Measurements from ENCODE around the gene AMHR2. TPM values are rescaled to one million over a fixed set of nuclear protein-coding genes. Genes with fewer than 3 reads are reported as not detected.
"Not testable (repeated sequence)": the region's sequence is repeated elsewhere in the genome, so short reads cannot be mapped to it uniquely, and the experiment has no call there.

AMHR2 gene
- total RNA-seq, 1 donor from 2014 or later, result not detected

DNA sequence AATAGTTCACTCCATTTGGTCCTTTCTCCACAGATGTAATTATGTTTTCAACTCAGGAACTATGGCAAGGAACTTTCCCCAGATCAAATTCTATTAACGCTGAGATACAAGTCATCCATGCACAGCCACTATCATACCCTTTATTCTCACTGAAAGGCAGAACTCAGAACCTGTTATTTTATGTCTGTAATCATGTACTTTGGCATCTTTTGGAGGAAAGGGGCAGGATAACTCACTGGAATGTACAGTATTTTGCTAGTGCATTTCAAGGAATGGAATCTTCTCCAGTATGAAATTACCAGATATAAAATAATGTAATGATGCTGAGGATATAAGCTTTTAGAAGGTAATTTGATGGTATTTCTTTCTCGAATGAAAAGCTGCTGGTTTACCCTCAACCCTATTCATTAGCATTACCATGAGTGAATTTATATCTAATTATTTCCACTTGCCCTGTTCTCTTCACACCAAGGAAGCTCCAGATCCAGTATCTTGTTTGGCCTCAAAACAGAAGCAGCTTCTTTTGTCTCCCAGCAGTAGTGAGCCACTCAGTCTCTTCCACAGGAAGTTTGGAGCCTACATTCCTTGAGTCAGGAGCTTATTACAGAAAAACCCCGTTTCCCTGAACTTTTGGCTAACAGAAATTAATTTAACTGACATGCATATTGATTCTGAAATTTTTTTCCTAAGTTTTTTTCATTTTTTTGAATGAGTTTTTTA lies 10.0 kb upstream of the AMHR2 start:
- no peak for DNase-seq (ENCODE audit: missing footprints)
- no peak for ATAC-seq
- intact Hi-C loops (cut with DNase I), result no loop called here

DNA sequence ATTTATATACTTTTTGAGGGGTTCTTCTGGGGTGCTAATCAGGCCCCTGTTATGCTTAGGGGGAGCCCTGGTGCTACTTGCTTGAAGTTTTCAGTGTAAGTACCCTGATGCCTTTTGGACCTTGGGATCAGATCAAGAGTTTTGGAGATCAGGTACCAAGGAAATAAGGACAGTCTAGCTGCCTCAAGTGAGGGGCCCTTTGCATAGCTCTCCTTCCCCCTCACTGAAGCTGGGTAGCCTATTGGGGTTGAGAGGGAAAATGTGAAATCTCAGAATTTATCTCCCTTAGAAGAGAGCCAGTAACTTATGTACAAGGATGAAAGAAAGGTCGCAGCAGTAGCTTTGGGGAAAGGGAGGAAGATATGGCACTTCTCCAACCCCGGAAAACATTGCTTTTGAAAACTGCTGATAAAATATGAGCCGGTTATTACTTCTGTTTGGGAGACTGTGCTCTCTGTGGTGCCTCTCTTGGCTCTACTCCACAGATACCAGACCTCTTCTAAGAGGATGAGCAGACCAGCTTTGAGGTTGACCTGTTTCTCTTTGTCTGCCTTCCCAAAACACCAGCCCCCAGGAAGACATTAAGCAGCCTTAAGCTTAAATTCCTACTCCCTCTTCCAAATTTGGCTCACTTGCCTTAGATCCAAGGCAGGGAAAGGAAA lies 8.8 kb upstream of the AMHR2 start:
- ATAC-seq, result no peak
- intact Hi-C loops (cut with DNase I), result no loop called here

DNA sequence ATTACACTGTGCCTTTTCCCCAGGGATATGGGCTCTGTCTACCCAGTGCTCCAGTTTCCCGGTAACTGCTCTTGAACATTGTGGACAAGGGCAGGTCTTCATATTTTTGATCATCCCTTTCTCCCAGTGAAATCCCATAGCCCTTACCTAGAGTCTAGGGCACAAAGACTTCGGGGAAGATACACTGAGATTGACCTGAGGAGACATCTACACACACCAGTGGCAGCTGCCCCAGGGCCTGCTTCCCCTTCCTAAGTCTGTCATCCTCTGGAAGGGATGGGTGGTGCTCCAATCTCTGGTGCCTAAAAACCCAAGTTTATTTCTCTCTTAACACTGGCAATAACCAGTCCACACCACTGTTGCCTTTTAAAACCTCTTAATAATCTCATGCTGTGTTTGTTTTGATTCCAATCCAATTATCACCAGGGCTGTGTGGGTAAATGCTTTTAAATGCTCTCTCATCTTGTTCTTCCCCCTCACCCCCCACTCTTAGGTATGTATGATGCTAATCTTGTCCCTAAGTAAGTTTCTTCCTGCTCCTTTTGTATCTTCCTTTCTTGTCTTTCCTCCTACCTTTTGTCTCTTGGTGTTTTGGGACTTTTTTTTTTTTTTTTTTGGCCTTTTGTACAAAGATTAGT lies 7.8 kb upstream of the AMHR2 start:
- DNase-seq (ENCODE audit: missing footprints); intact Hi-C loops (cut with DNase I): not testable (repeated sequence)
- peak; percentile 38 for ATAC-seq

More for the DNA sequence above, 8.8 kb upstream of the AMHR2 start:
- no peak for DNase-seq (ENCODE audit: missing footprints)

- intact Hi-C loops (cut with DNase I); DNase-seq (ENCODE audit: missing footprints); ATAC-seq: not testable (repeated sequence)
These were observed 6.3 kb upstream of the AMHR2 start for GRCh38 chr12:53417291-53417816.

- ATAC-seq (no peak), DNase-seq (ENCODE audit: missing footprints) (no peak)
- intact Hi-C loops (cut with DNase I), result no loop called here
These were observed 5.4 kb upstream of the AMHR2 start for GRCh38 chr12:53418221-53418620.

DNA sequence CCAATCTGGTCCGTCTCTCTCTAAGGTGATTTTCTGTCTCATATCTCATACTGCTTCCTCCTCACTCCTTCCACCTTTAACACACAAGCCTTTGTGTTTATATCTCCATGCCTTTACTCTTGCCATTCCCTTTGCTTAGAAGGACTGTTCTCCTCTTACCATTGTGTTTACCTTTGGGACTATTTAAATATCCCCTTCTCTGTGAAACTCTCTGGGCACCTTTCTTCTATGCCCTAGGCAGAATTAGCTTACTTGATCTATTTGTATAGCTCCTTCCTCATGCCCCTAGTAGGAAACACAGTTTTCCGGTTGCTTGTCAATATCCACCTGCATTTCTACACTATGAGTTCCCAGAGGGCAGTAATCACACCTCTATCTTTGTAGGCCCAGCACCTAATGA lies 3.9 kb upstream of the AMHR2 start:
- intact Hi-C loops (cut with DNase I), result no loop called here
- no peak for DNase-seq (ENCODE audit: missing footprints)
- ATAC-seq, result no peak

DNA sequence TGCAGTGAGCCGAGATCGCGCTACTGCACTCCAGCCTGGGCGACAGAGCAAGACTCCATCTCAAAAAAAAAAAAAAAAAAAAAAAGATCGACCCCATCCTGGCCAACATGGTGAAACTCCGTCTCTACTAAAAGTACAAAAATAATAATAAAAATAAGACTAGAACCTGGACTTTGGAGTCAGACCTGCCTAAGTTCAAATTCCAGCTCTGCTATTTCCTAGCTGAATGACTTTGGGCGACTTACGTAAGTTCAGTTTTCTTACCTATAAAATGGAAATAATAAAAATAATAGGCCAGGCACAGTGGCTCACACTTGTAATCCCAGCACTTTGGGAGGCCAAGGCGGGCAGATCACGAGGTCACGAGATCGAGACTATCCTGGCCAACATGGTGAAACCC lies 1.4 kb upstream of the AMHR2 start:
- DNase-seq (ENCODE audit: missing footprints); ATAC-seq; intact Hi-C loops (cut with DNase I): not testable (repeated sequence)

GRCh38 chr12:53424626-53425514 lies 1.2 kb downstream of the AMHR2 start:
- ATAC-seq (no peak), DNase-seq (ENCODE audit: missing footprints) (no peak)
- intact Hi-C loops (cut with DNase I), result no loop called here

DNA sequence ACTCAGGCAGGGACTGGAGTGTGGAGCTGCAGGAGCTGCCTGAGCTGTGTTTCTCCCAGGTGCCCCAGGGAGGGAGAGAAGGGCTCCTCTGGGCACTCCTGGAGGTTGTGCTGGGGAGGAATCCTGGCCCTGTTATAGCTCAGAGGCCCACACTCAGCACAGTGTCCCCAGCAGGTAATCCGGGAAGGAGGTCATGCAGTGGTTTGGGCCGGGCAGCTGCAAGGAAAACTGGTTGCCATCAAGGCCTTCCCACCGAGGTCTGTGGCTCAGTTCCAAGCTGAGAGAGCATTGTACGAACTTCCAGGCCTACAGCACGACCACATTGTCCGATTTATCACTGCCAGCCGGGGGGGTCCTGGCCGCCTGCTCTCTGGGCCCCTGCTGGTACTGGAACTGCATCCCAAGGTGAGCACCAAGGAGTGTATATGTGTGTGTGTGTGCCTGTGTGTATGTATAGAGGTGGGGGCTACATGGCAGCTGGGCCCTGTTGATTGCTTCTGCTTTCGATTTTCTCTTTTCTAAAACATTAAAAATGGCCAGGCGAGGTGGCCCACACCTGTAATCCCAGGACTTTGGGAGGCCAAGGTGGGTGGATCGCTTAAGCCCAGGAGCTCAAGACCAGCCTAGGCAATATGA lies 2.0 kb downstream of the AMHR2 start:
- DNase-seq (ENCODE audit: missing footprints), result no peak
- intact Hi-C loops (cut with DNase I), result no loop called here
- ATAC-seq, result no peak

DNA sequence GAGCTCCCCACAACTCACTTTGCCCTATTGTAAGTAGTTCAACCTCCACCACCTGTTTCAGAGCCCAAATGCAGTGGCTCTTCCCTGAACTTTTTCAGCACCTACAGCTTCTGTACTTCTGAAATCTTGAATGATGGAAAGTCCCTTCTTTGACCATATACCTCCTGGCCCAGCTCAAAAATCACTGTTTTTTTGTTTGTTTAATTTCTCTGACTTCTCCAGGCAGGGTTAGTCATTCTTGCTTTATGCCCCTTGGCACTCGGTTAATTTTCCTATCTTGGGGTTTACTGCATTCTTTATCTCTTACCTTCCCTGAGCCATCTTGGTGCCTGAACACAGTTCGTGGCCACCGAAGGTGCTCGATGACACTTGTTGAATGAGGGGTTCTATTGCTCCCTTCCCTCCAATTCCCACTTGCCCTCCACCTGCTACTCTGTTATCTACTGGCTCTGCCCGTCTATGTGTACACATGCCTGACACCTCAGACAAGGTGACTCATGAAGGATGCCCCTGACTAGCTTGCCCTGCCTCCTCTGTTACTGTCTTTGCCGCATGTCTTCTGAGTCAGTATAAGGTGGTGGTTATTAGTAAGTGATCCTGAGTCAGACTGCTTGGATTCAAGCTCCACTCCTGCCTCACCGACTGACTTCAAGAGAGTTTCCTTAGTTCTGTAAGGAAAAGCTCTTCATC lies 4.4 kb downstream of the AMHR2 start:
- DNase-seq (ENCODE audit: missing footprints), result no peak
- ATAC-seq, result no peak
- intact Hi-C loops (cut with DNase I), result no loop called here

DNA sequence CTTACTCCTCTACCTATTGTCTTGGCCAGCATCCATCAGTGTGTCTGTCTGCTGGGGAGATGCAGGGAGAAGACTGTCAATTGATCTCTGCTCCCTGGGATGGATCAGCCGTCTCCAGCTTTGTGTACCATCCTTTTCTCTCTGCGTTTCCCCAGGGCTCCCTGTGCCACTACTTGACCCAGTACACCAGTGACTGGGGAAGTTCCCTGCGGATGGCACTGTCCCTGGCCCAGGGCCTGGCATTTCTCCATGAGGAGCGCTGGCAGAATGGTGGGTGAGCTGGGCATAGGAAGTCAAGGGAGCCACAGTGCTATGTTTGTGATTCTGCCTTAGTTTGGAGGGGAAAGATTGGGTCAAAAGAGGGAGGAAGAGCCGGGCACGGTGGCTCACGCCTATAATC lies 5.1 kb downstream of the AMHR2 start:
- intact Hi-C loops (cut with DNase I), result no loop called here
- ATAC-seq (no peak), DNase-seq (ENCODE audit: missing footprints) (no peak)

DNA sequence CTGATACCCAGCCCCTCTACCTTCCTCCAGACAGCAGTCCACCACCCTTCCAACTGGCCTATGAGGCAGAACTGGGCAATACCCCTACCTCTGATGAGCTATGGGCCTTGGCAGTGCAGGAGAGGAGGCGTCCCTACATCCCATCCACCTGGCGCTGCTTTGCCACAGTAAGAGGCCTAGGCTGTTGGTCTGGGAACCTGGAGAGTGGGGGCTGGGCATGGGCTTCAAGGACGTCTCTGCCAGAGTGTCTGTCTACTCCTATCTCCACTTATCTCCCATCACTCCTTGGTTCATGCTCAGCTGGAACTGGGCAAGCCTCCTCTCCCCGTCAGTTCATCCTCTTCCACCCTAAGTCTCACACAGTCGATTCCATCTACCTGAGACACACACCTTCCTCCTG lies 6.5 kb downstream of the AMHR2 start:
- DNase-seq (ENCODE audit: missing footprints) (no peak), ATAC-seq (no peak)
- intact Hi-C loops (cut with DNase I), result no loop called here

DNA sequence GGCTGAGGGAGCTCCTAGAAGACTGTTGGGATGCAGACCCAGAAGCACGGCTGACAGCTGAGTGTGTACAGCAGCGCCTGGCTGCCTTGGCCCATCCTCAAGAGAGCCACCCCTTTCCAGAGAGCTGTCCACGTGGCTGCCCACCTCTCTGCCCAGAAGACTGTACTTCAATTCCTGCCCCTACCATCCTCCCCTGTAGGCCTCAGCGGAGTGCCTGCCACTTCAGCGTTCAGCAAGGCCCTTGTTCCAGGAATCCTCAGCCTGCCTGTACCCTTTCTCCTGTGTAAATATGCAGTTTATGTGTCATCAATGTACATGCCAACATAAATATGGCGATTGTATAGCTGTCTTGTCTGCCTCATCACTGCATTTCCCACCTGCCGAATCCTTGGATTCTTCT lies 7.5 kb downstream of the AMHR2 start:
- no peak for ATAC-seq
- DNase-seq (ENCODE audit: missing footprints), result no peak
- intact Hi-C loops (cut with DNase I), result no loop called here

DNA sequence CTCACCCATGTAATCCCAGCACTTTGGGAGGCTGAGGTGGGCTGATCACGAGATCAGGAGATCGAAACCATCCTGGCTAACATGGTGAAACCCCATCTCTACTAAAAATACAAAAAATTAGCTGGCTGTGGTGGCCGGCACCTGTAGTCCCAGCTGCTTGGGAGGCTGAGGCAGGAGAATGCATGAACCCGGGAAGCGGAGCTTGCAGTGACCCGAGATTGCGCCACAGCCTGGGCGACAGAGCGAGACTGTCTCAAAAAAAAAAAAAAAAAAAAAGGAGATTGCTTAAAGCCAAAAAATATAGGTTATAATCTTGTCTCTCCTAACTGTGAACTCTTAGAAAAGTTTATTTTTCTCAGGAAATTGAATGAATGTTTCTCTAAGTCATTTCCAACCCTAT lies 11.7 kb downstream of the AMHR2 start:
- intact Hi-C loops (cut with DNase I); ATAC-seq; DNase-seq (ENCODE audit: missing footprints): not testable (repeated sequence)

DNA sequence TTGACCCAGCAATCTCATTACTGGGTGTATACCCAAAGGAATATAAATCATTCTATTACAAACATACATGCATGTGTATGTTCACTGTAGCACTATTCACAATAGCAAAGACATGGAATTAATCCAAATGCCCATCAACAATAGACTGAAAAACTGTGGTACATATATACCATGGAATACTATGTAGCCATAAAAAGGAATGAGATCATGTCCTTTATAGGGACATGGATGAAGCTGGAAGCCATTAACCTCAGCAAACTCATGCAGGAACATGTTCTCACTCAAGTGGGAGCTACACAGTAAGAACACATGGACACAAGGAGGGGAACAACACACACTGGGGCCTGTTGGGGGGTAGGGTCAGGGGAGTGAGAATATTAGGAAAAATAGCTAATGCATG lies 15.9 kb downstream of the AMHR2 start:
- ATAC-seq; DNase-seq (ENCODE audit: missing footprints); intact Hi-C loops (cut with DNase I): not testable (repeated sequence)

GRCh38 chr12:53441040-53441833 lies 17.6 kb downstream of the AMHR2 start, which contains the start of gene PRR13:
TSS of gene PRR13 (plus strand) at chr12:53441734. CDS start at chr12:53442715, 981 bp downstream.
- peak; percentile 99 for DNase-seq (ENCODE audit: missing footprints)
- intact Hi-C loops (cut with DNase I), result no loop called here
- peak; percentile 99 for ATAC-seq

DNA sequence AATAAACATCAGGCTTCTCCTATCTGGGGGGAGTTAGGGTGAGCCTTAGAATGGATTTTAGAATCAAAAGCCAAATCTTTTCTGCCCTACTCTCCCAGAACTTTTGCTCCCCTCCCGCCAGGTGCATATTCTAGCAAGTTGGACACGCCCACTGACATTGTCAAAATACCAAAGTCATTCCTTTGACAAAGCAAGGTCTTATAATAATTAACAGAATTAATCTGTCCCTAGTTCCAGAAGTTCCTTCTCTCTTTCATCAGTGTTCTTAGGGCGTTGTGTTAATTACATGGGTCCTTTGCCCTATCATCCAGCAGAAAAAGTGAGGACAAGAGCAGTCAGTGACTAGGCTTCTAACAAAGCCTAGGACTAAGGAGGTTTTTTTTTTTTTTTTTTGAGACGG lies 20.3 kb downstream of the AMHR2 start:
- DNase-seq (ENCODE audit: missing footprints) (no peak), ATAC-seq (no peak)
- intact Hi-C loops (cut with DNase I), result no loop called here
